IPS-20b (cell line): Measurements from ENCODE around the gene SLC17A5.
"Not testable (repeated sequence)": the region's sequence is repeated elsewhere in the genome, so short reads cannot be mapped to it uniquely, and the experiment has no call there.

ENCODE experiments used
- H3K27ac ChIP-seq: one replicate; pipeline ENCODE4 v1.5.1; 2013; ENCODE audit warnings: low read length
- H3K27me3 ChIP-seq: 2 replicates; pipeline ENCODE4 v1.6.1; 2013; ENCODE audit warnings: mild to moderate bottlenecking, low read length, inconsistent platforms; ENCODE audit not compliant: insufficient read depth
- H3K36me3 ChIP-seq: 2 replicates; pipeline ENCODE4 v1.6.1; 2013; ENCODE audit warnings: low read depth, mild to moderate bottlenecking, inconsistent platforms, low read length, moderate library complexity; ENCODE audit not compliant: insufficient read depth
- H3K4me1 ChIP-seq: 2 replicates; pipeline ENCODE4 v1.6.1; 2013; ENCODE audit warnings: mild to moderate bottlenecking, control low read depth, inconsistent platforms, low read length, moderate library complexity; ENCODE audit not compliant: insufficient read depth
- H3K4me3 ChIP-seq: 2 replicates; pipeline ENCODE4 v1.5.1; 2013; ENCODE audit warnings: mild to moderate bottlenecking, low read length, inconsistent platforms
- H3K9ac ChIP-seq: 2 replicates; pipeline ENCODE4 v1.6.1; 2013; ENCODE audit warnings: low read depth, mild to moderate bottlenecking, inconsistent platforms, low read length, moderate library complexity
- H3K9me3 ChIP-seq: 2 replicates; pipeline ENCODE4 v1.6.1; 2013; ENCODE audit warnings: mild to moderate bottlenecking, low read depth, low read length, inconsistent platforms; ENCODE audit not compliant: insufficient read depth

Gene SLC17A5

GRCh38 chr6:73572531-73572930 is 81.3 kb downstream of the SLC17A5 start:
- H3K36me3 ChIP-seq, H3K4me3 ChIP-seq, H3K9ac ChIP-seq, H3K27ac ChIP-seq, H3K4me1 ChIP-seq, H3K27me3 ChIP-seq, H3K9me3 ChIP-seq: not testable (repeated sequence)

- not testable (repeated sequence) for H3K27ac ChIP-seq, H3K9me3 ChIP-seq, H3K36me3 ChIP-seq, H3K9ac ChIP-seq, H3K27me3 ChIP-seq, H3K4me3 ChIP-seq, H3K4me1 ChIP-seq
Observed at GRCh38 chr6:73571218-73572181, 82.3 kb downstream of the SLC17A5 start.

GRCh38 chr6:73569121-73569520 is 84.7 kb downstream of the SLC17A5 start:
- peaks cover 9% of the 10 kb centered on the region for H3K4me1 ChIP-seq

GRCh38 chr6:73566954-73567591 is 86.7 kb downstream of the SLC17A5 start:
- H3K4me3 ChIP-seq: no peak overlapping the region
- H3K36me3 ChIP-seq: no peaks in the 10 kb centered on the region
- no peaks in the 10 kb centered on the region for H3K27me3 ChIP-seq
- H3K9ac ChIP-seq: no peak overlapping the region
- H3K9me3 ChIP-seq: no peaks in the 10 kb centered on the region
- peaks cover 9% of the 10 kb centered on the region for H3K4me1 ChIP-seq
- H3K27ac ChIP-seq: no peak overlapping the region

More at GRCh38 chr6:73569121-73569520, 84.7 kb downstream of the SLC17A5 start:
- no peaks in the 10 kb centered on the region for H3K9me3 ChIP-seq
- H3K27me3 ChIP-seq: no peaks in the 10 kb centered on the region
- no peak overlapping the region for H3K4me3 ChIP-seq
- no peak overlapping the region for H3K27ac ChIP-seq
- H3K36me3 ChIP-seq: no peaks in the 10 kb centered on the region
- H3K9ac ChIP-seq: no peak overlapping the region

GRCh38 chr6:73566486-73566871 is 87.3 kb downstream of the SLC17A5 start:
- not testable (repeated sequence) for H3K4me1 ChIP-seq, H3K27ac ChIP-seq

GRCh38 chr6:73565767-73566485 is 87.9 kb downstream of the SLC17A5 start:
- H3K4me3 ChIP-seq: no peak overlapping the region

More at GRCh38 chr6:73566486-73566871, 87.3 kb downstream of the SLC17A5 start:
- peak overlapping the region; percentile 29; the same call in 1 of the 2 replicates for H3K9ac ChIP-seq
- H3K27me3 ChIP-seq, H3K4me3 ChIP-seq, H3K36me3 ChIP-seq, H3K9me3 ChIP-seq: not testable (repeated sequence)

GRCh38 chr6:73564578-73565345 is 89.0 kb downstream of the SLC17A5 start:
- no peak overlapping the region for H3K9ac ChIP-seq
- H3K4me3 ChIP-seq: no peak overlapping the region
- peaks cover 14% of the 10 kb centered on the region for H3K4me1 ChIP-seq
- H3K27ac ChIP-seq: no peak overlapping the region
- no peaks in the 10 kb centered on the region for H3K9me3 ChIP-seq
- no peaks in the 10 kb centered on the region for H3K36me3 ChIP-seq
- H3K27me3 ChIP-seq: no peaks in the 10 kb centered on the region

More at GRCh38 chr6:73565767-73566485, 87.9 kb downstream of the SLC17A5 start:
- peak overlapping the region; percentile 69 for H3K27ac ChIP-seq
- H3K9me3 ChIP-seq: no peaks in the 10 kb centered on the region
- H3K9ac ChIP-seq: peak overlapping the region; percentile 50; the same call in 1 of the 2 replicates
- H3K36me3 ChIP-seq: no peaks in the 10 kb centered on the region
- H3K27me3 ChIP-seq: no peaks in the 10 kb centered on the region
- H3K4me1 ChIP-seq: peaks cover 9% of the 10 kb centered on the region

GRCh38 chr6:73562558-73562957 is 91.2 kb downstream of the SLC17A5 start:
- Histone ChIP-seq H3K27ac (no peak overlapping the region), H3K4me3 (no peak overlapping the region), H3K9ac (no peak overlapping the region), H3K27me3 (no peaks in the 10 kb centered on the region), H3K36me3 (no peaks in the 10 kb centered on the region), H3K4me1 (peaks cover 24% of the 10 kb centered on the region), H3K9me3 (no peaks in the 10 kb centered on the region)

GRCh38 chr6:73560853-73561407 is 92.9 kb downstream of the SLC17A5 start:
- Histone ChIP-seq H3K9ac (no peak overlapping the region), H3K4me1 (peaks cover 25% of the 10 kb centered on the region), H3K9me3 (no peaks in the 10 kb centered on the region), H3K4me3 (no peak overlapping the region), H3K27me3 (no peaks in the 10 kb centered on the region), H3K36me3 (no peaks in the 10 kb centered on the region), H3K27ac (no peak overlapping the region)

- Histone ChIP-seq H3K4me1 (peaks cover 21% of the 10 kb centered on the region; the same call in 1 of the 2 replicates), H3K4me3 (no peak overlapping the region), H3K36me3 (no peaks in the 10 kb centered on the region), H3K9me3 (no peaks in the 10 kb centered on the region), H3K27ac (no peak overlapping the region), H3K9ac (no peak overlapping the region), H3K27me3 (no peaks in the 10 kb centered on the region)
Observed at GRCh38 chr6:73560182-73560732, 93.5 kb downstream of the SLC17A5 start.
